Keratinocyte (primary cell): ENCODE results near the gene PIWIL4.

ENCODE experiments used
- CTCF ChIP-seq, 3 experiments: IDR thresholded peaks in 1 of 3; conservative IDR thresholded peaks in 1 of 3; optimal IDR thresholded peaks in 1 of 3; 2 replicates in 2 of 3; 3 replicates in 1 of 3; pipeline versions ENCODE3 to v1.5.1; 2011; ENCODE audit warnings: low read length in 3 of 3, mild to moderate bottlenecking in 3 of 3, moderate library complexity in 2 of 3, control low read depth in 1 of 3, inconsistent platforms in 1 of 3; ENCODE audit not compliant: insufficient read depth in 2 of 3; ENCODE audit errors: extremely low read depth in 1 of 3
- EZH2 ChIP-seq: IDR thresholded peaks from one replicate; pipeline ENCODE4 v1.6.1; 2012; ENCODE audit warnings: inconsistent platforms, mild to moderate bottlenecking, low read length, moderate library complexity

- TF ChIP-seq CTCF (optimal IDR thresholded peaks at IDR 0.05 in 1 of 3, IDR thresholded peaks at IDR 0.05 in 1 of 3, conservative IDR thresholded peaks at IDR 0.05 in 1 of 3; ENCODE audit: extremely low read depth in 1 of 3, insufficient read depth in 2 of 3, low read length in 3 of 3), result no peak
- no peak for TF ChIP-seq EZH2
Observed at GRCh38 chr11:94638301-94638901, 71.2 kb downstream of the PIWIL4 start.
